MM.1S (cell line): ENCODE measurements around the gene LHFPL2.

ENCODE experiments used
- EZH2 ChIP-seq: fragments of 300-600 bp; sonication (generic); optimal IDR thresholded peaks from 2 replicates; pipeline ENCODE3; 2017; ENCODE audit warnings: low read depth, mild to moderate bottlenecking, antibody characterized with exemption, low read length, mixed read lengths
- EZH2phosphoT487 ChIP-seq: fragments of 300-600 bp; sonication (generic); IDR thresholded peaks from 2 replicates; pipeline ENCODE4 v1.6.1; 2018; ENCODE audit warnings: antibody characterized with exemption, low read length
- TF ChIP-seq, protein P1 (sequence below): fragments of 300-600 bp; sonication (generic); IDR thresholded peaks from 2 replicates; pipeline ENCODE4 v1.5.1; 2016; ENCODE audit warnings: antibody characterized with exemption, low read length, mixed read lengths

DNA sequence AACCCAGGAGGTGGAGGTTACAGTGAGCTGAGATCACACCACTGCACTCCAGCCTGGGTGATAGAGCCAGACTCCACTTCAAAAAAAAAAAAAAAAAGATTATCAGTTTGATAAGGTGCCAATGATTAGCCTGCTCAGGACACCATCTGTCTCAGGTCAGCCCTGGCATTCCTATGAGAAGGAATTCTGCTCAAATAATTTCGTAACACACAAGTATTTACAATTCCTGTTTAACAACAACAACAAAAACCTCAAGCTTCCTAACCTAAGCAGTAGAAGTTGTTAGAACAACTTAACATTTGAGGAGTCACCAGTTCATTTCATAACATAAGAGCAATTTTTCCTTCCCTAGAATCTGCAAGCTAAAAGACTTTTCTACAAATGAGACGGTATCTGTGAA lies 85.0 kb downstream of the LHFPL2 start:
- TF ChIP-seq, protein P1, sequence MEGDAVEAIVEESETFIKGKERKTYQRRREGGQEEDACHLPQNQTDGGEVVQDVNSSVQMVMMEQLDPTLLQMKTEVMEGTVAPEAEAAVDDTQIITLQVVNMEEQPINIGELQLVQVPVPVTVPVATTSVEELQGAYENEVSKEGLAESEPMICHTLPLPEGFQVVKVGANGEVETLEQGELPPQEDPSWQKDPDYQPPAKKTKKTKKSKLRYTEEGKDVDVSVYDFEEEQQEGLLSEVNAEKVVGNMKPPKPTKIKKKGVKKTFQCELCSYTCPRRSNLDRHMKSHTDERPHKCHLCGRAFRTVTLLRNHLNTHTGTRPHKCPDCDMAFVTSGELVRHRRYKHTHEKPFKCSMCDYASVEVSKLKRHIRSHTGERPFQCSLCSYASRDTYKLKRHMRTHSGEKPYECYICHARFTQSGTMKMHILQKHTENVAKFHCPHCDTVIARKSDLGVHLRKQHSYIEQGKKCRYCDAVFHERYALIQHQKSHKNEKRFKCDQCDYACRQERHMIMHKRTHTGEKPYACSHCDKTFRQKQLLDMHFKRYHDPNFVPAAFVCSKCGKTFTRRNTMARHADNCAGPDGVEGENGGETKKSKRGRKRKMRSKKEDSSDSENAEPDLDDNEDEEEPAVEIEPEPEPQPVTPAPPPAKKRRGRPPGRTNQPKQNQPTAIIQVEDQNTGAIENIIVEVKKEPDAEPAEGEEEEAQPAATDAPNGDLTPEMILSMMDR: no peak
- TF ChIP-seq EZH2: no peak
- TF ChIP-seq EZH2phosphoT487: no peak
